Lower leg skin (tissue), 4 donors: Measurements from ENCODE around the gene RGL3. TPM values are rescaled to one million over a fixed set of nuclear protein-coding genes. Genes with fewer than 3 reads are reported as not detected.
"Not testable (repeated sequence)": the region's sequence is repeated elsewhere in the genome, so short reads cannot be mapped to it uniquely, and the experiment has no call there.

Experiments used
- DNase-seq, 2 donors: peaks; one replicate each; pipeline ENCODE4 v3.0.0-alpha.2; 2019; ENCODE audit warnings: low spot score in 2 of 2
- H3K4me3 ChIP-seq: fragments of 200-600 bp; sonication (generic); 2 replicates; pipeline ENCODE4 v1.5.1; 2017; ENCODE audit warnings: mild to moderate bottlenecking, low read depth; ENCODE audit not compliant: poor library complexity, severe bottlenecking
- CTCF ChIP-seq, 3 donors: fragments of 450-650 bp; IDR thresholded peaks; one replicate each; pipeline ENCODE4 v1.5.1; 2016; ENCODE audit warnings: antibody characterized with exemption in 3 of 3, mild to moderate bottlenecking in 3 of 3, moderate library complexity in 2 of 3
- POLR2A ChIP-seq, 2 donors: fragments of 450-650 bp; IDR thresholded peaks; one replicate each; pipeline ENCODE4 v1.6.1; 2016 to 2017; ENCODE audit warnings: antibody characterized with exemption in 2 of 2, mild to moderate bottlenecking in 1 of 2, moderate library complexity in 1 of 2
- WGBS, 2 donors: methylation state at CpG; one replicate each; pipeline ENCODE4 v1.1.5; 2018; 5-methylcytosine and 5-hydroxymethylcytosine counted together
- intact Hi-C: fragments of 100-400 bp; cut with DNase I; formaldehyde crosslinking; loops from one replicate; pipeline ENCODE4 v1.15.0; 2023; ENCODE audit warnings: low total_unique reads
- total RNA-seq, 4 donors: library from RNA; depleted of rRNA; stranded (reverse); fragments of >200 nt; gene quantifications; one replicate each; pipeline ENCODE4 v1.1.0, GENCODE V29; 2016

RGL3 gene
- total RNA-seq, 4 donors from 2014 or later, result 0.17 to 6.3 (median 1.6) TPM

- TF ChIP-seq POLR2A (IDR thresholded peaks at IDR 0.05), result no peak
- TF ChIP-seq CTCF (IDR thresholded peaks at IDR 0.05), result no peak
- H3K4me3 ChIP-seq, result no peak overlapping the region
- 93 to 94% methylated on average over 17 of the region's 17 CpGs for WGBS, 2 donors
- intact Hi-C loops, result no loop called here
- DNase-seq, result no peak
Measured at GRCh38 chr19:11416346-11417052, 2.6 kb downstream of the RGL3 start.

DNA sequence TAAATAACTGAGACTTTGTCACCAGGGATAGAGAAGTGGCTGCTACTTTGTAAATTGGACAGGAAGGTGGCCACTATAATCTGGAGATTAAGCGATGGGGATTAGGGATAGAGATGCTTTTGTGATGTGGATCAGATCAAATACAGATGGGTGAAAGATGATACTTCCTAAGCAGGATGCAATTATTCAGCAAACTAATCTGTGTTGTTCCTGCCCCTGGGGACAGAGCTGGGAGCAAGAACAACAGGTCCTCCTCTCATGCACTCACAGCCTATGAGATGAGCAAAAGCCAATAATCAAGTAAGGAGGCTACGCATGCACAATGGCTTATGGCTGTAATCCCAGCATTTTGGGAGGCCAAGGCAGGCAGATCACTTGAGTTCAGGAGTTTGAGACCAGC is 4.6 kb downstream of the RGL3 start:
- no peak for TF ChIP-seq POLR2A (IDR thresholded peaks at IDR 0.05)
- TF ChIP-seq CTCF (IDR thresholded peaks at IDR 0.05), result no peak
- DNase-seq, result no peak
- intact Hi-C loops, result no loop called here
- 53 to 67% methylated on average over 2 of the region's 2 CpGs for WGBS, 2 donors
- H3K4me3 ChIP-seq, result no peak overlapping the region

DNA sequence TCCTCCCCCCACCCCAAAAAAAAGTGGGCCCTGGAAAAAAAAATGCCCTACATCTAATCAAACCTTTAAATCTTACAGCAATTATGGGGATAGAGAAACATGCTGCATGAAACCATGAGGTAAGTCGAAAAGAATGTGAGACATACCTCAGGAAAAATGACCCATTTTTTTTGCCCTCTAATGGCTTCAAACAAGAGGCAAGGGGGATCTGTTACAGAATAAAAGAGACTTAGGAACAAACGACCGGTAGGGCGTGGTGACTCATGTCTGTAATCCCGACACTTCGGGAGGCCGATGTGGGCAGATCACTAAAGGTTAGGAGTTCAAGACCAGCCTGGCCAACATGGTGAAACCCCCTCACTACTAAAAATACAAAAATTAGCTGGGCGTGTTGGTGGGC is 8.4 kb downstream of the RGL3 start:
- TF ChIP-seq CTCF (IDR thresholded peaks at IDR 0.05) (no peak), POLR2A (IDR thresholded peaks at IDR 0.05) (no peak)
- no peak overlapping the region for H3K4me3 ChIP-seq
- intact Hi-C loops, result no loop called here
- DNase-seq, result no peak
- 63 to 70% methylated on average over 8 of the region's 8 CpGs for whole genome bisulfite sequencing, 2 donors

- intact Hi-C loops, result no loop called here
- no peak overlapping the region for H3K4me3 ChIP-seq
- DNase-seq, result no peak
- TF ChIP-seq CTCF (IDR thresholded peaks at IDR 0.05), result no peak
- TF ChIP-seq POLR2A (IDR thresholded peaks at IDR 0.05), result no peak
- 84 to 85% methylated on average over 4 of the region's 4 CpGs for WGBS, 2 donors
Measured at GRCh38 chr19:11408591-11408990, 10.5 kb downstream of the RGL3 start.

- intact Hi-C loops, DNase-seq, H3K4me3 ChIP-seq: not testable (repeated sequence)
- WGBS, 2 donors, result 84 to 90% methylated on average over 12 of the region's 12 CpGs
Measured at GRCh38 chr19:11406703-11407236, 12.3 kb downstream of the RGL3 start.

- H3K4me3 ChIP-seq, result no peak overlapping the region
- intact Hi-C loops, result no loop called here
- no peak for DNase-seq
- TF ChIP-seq CTCF (IDR thresholded peaks at IDR 0.05) (no peak), POLR2A (IDR thresholded peaks at IDR 0.05) (no peak)
- 42 to 43% methylated on average over 36 to 37 of the region's 44 CpGs for WGBS, 2 donors
Measured at GRCh38 chr19:11405846-11406643, 13.1 kb downstream of the RGL3 start.
